BE2C (cell line): Measurements from ENCODE around the gene HES2.
A peak's percentile ranks its signal among the peaks of the same experiment; 100 is the strongest.
"Not testable (repeated sequence)": the region's sequence is repeated elsewhere in the genome, so short reads cannot be mapped to it uniquely, and the experiment has no call there.

Experiments used
- DNase-seq: peaks from one replicate; pipeline ENCODE4 v3.0.0-alpha.2; 2020
- H3K27me3 ChIP-seq: fragments of 250-450 bp; sonication (Bioruptor Pico); 2 replicates; pipeline ENCODE4 v1.5.1; 2020; ENCODE audit warnings: mild to moderate bottlenecking
- H3K36me3 ChIP-seq: fragments of 250-450 bp; sonication (Bioruptor Pico); 2 replicates; pipeline ENCODE4 v1.5.1; 2020; ENCODE audit warnings: mild to moderate bottlenecking
- H3K4me1 ChIP-seq: fragments of 250-450 bp; sonication (Bioruptor Pico); 2 replicates; pipeline ENCODE4 v1.5.1; 2020
- H3K4me3 ChIP-seq: 2 replicates; pipeline ENCODE4 v1.5.1; 2011; ENCODE audit warnings: low read depth, low read length
- H3K9me3 ChIP-seq: fragments of 250-450 bp; sonication (Bioruptor Pico); 2 replicates; pipeline ENCODE4 v1.5.1; 2020
- CTCF ChIP-seq: IDR thresholded peaks from 2 replicates; pipeline ENCODE4 v1.5.1; 2012; ENCODE audit warnings: mild to moderate bottlenecking, low read depth, low read length

HES2 gene

DNA sequence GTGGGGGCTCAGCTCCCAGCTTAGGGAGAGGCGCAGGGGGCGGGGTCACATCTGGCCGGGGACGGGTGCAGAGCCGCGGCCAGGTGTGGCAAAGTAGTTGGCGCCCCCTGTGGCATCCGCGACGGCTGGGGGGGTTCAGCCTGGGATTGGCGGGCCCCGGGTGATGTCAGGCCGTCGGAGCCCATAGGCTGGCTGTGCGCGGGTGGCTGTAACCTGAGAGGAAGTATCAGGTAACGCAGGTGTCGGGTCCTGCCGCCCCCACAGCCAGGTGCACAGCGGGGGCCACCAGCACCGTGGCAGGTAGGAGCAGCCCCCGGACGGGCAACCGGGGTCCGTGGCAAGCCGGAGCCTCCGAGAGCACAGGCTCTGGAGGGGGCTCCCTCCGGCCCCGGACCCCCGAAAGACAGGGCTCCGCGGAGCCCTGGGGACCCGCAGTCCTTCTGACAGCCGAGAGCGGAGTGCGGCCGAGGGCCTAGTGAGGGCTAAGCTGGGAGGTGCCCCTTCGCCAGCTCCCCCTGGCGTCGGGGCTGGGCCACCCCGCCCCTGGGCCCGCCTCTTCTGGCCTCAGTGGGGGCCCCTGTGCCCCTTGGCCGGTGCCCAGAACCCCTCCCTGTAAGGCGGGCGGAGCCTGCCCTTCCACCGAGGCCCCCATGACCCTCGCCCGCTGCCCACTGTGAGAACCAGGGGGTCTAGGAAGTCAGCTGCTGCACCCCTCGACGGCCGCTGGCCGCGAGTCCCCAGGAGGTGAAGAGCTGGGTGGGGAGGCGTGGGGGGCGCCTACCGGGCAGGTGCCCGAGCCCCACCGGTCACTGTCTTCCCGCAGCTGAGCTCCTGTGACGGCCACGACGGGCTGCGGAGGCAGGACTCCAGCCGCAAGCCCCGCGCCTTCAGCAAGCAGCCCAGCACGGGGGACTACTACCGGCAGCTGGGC lies 28.4 kb upstream of the HES2 start:
- TF ChIP-seq CTCF: no peak
- H3K36me3 ChIP-seq: no peaks in the 10 kb centered on the region
- no peak overlapping the region for H3K4me3 ChIP-seq
- no peaks in the 10 kb centered on the region for H3K9me3 ChIP-seq
- H3K4me1 ChIP-seq: no peaks in the 10 kb centered on the region
- H3K27me3 ChIP-seq: peaks cover 56% of the 10 kb centered on the region
- DNase-seq: no peak

GRCh38 chr1:6447016-6447817 lies 27.5 kb upstream of the HES2 start:
- Histone ChIP-seq H3K36me3 (no peaks in the 10 kb centered on the region), H3K4me3 (no peak overlapping the region), H3K9me3 (no peaks in the 10 kb centered on the region), H3K27me3 (peaks cover 49% of the 10 kb centered on the region), H3K4me1 (no peaks in the 10 kb centered on the region)
- no peak for TF ChIP-seq CTCF
- DNase-seq: no peak

DNA sequence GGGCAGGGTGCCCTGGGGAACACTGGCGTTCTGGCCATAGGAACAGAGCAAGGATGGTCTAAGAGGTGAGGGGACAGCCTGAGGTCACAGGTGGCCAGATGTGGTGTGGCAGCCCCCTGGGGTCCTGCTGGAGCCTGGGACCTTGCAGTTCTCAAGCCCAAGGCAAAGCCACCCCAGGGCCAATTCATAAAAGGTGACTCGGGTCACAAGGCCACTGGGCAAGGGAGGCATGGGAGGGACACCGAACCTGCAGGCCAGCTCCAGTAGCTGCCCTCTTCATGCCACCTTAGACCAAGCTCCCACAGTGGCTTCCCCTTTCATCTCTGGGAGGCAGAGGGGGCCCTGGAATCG lies 26.9 kb upstream of the HES2 start:
- Histone ChIP-seq H3K9me3 (no peaks in the 10 kb centered on the region), H3K36me3 (no peaks in the 10 kb centered on the region), H3K27me3 (peaks cover 47% of the 10 kb centered on the region), H3K4me3 (no peak overlapping the region), H3K4me1 (no peaks in the 10 kb centered on the region)
- no peak for TF ChIP-seq CTCF
- DNase-seq: no peak

DNA sequence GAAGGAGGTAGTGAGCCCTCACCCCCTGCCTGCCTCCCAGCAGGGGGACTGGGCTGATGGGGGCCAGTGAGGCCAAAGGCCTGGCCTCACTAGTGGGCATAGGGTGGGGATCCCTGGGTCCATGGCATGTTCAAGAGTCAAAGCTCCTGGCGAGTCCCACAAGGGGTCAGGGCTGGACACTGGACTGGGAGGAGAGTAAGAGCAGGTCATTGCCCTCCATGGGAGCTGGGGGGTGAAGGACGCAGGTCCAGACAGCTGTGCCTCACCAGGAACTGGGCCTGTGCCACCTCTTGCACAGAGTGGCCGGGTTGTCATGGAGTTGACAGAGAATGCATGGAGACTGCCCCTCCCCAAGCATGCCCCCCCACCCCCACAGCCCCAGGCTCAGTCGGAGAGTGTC lies 26.2 kb upstream of the HES2 start:
- H3K4me3 ChIP-seq, DNase-seq, H3K4me1 ChIP-seq, H3K9me3 ChIP-seq, H3K36me3 ChIP-seq: not testable (repeated sequence)
- peaks cover 42% of the 10 kb centered on the region for H3K27me3 ChIP-seq

DNA sequence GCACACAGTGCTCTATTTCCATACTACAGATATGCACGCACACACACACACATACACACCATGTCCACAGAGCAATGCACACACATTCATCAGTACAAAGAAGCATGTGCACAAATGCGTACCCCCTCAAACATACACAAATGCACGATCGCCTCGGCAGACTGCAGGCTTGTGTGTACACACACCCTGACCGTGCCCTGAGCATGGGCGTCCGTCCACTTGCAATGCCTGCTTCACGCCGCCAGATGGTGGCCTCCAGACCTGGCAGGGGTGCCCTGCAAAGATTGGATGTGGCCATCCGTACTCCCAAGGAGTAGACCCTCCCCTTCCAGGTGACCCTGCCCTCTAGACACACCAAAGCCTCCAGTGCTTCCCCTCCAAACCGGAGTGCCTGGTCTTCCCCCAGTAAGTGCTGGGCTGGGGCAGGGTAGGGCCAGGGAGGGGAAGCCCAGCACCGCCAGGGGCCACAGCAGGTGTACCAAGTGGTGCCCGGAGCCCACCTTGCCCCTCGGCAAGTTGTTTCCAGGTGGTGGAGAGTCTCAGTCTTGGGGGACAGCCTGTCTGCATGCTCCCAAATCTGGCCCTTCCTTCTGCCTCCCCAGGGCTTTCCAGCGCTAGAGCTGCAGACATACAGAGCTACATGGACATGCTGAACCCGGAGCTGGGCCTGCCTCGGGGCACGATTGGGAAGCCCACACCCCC lies 25.5 kb upstream of the HES2 start:
- DNase-seq: peak; percentile 55
- H3K36me3 ChIP-seq: no peaks in the 10 kb centered on the region
- H3K4me3 ChIP-seq: no peak overlapping the region
- H3K9me3 ChIP-seq: no peaks in the 10 kb centered on the region
- no peaks in the 10 kb centered on the region for H3K4me1 ChIP-seq
- H3K27me3 ChIP-seq: peaks cover 38% of the 10 kb centered on the region
- peak; percentile 46 for TF ChIP-seq CTCF

DNA sequence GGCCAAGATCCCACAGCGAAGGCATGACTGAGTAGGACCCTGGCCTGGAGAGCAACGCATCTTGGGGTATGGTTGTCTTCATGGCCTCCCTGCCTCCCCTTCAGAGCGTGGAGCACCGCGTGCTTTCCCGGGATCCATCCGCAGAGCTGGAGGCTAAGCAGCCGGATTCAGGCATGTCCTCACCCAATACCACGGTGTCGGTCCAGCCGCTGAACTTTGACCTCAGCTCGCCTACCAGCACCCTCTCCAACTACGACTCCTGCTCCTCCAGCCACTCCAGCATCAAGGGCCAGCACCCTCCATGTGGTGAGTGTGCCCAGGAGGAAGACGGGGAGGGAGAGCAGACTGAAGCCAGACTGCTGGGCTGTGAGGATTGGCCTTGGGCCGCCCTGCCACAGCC lies 24.7 kb upstream of the HES2 start:
- Histone ChIP-seq H3K4me3 (no peak overlapping the region), H3K27me3 (peaks cover 31% of the 10 kb centered on the region), H3K9me3 (no peaks in the 10 kb centered on the region), H3K36me3 (no peaks in the 10 kb centered on the region), H3K4me1 (no peaks in the 10 kb centered on the region)
- no peak for TF ChIP-seq CTCF
- no peak for DNase-seq
